B cell (primary cell): ENCODE measurements around the gene ACBD4. TPM values are rescaled to one million over a fixed set of nuclear protein-coding genes. Genes with fewer than 3 reads are reported as not detected.

ENCODE experiments used
- ATAC-seq: fragments of 200-7000 bp; cut with Tn5 transposase; one replicate; pipeline ENCODE4 v1.10.0; 2021; ENCODE audit warnings: low read depth, mild to moderate bottlenecking, moderate number of reproducible peaks, moderate library complexity
- CTCF ChIA-PET: fragments of 350-600 bp; sonication (Branson Sonifier 250); formaldehyde crosslinking; loops from one replicate; lab custom pipeline; 2021; ENCODE audit warnings: antibody characterized with exemption, inconsistent platforms; lab: Charles Lee
- POLR2A ChIA-PET: fragments of 350-600 bp; sonication (Branson Sonifier 250); formaldehyde crosslinking; loops from one replicate; lab custom pipeline; 2021; ENCODE audit warnings: antibody characterized with exemption; lab: Charles Lee
- DNase-seq: peaks from one replicate; pipeline ENCODE4 v3.0.0; 2013
- H2AFZ ChIP-seq: 2 replicates; pipeline ENCODE4 v1.6.1; 2012; ENCODE audit warnings: mild to moderate bottlenecking, low read depth, low read length; ENCODE audit not compliant: insufficient read depth, poor library complexity, severe bottlenecking
- H3K27ac ChIP-seq, 2 donors: 1 replicate in 1 of 2; 2 replicates in 1 of 2; pipeline ENCODE4 v1.5.1; 2012 to 2013; ENCODE audit warnings: low read length in 2 of 2, mild to moderate bottlenecking in 2 of 2, moderate library complexity in 1 of 2
- H3K27me3 ChIP-seq, 4 experiments: fragments of 200-600 bp in 1 of 4; sonication (generic) in 1 of 4; replicated peaks in 1 of 4; 1 replicate in 2 of 4; 2 replicates in 2 of 4; pipeline versions ENCODE4 v1.6.1 to v1.7.0; 2013 to 2016; ENCODE audit warnings: low read length in 3 of 4, mild to moderate bottlenecking in 2 of 4, mixed read lengths in 1 of 4, moderate library complexity in 1 of 4; ENCODE audit not compliant: insufficient read depth in 4 of 4, control insufficient read depth in 3 of 4; ENCODE audit errors: control extremely low read depth in 1 of 4
- H3K36me3 ChIP-seq, 2 experiments: replicated peaks in 1 of 2; 1 replicate in 1 of 2; 2 replicates in 1 of 2; pipeline versions ENCODE4 v1.6.1 to v1.7.1; 2013; ENCODE audit warnings: low read length in 1 of 2; ENCODE audit not compliant: insufficient read depth in 2 of 2, control insufficient read depth in 1 of 2; ENCODE audit errors: control extremely low read depth in 1 of 2, extremely low read depth in 1 of 2
- H3K4me1 ChIP-seq, 2 donors: fragments of 200-600 bp in 1 of 2; sonication (generic) in 1 of 2; 1 replicate in 1 of 2; 2 replicates in 1 of 2; pipeline versions ENCODE4 v1.5.1 to v1.6.1; 2013 to 2017; ENCODE audit warnings: low read length in 2 of 2; ENCODE audit not compliant: control insufficient read depth in 2 of 2, insufficient read depth in 2 of 2
- H3K4me2 ChIP-seq: replicated peaks from 2 replicates; pipeline ENCODE3; 2012; ENCODE audit warnings: mild to moderate bottlenecking, low read depth, low read length; ENCODE audit not compliant: poor library complexity, severe bottlenecking
- H3K4me3 ChIP-seq, 5 experiments: fragments of 200-600 bp in 1 of 5; sonication (generic) in 1 of 5; 1 replicate in 3 of 5; 2 replicates in 2 of 5; pipeline versions ENCODE4 v1.5.1 to v1.7.0; 2011 to 2016; ENCODE audit warnings: low read length in 4 of 5, mild to moderate bottlenecking in 4 of 5, low read depth in 2 of 5, control low read depth in 1 of 5, moderate library complexity in 1 of 5; ENCODE audit not compliant: insufficient read depth in 1 of 5; ENCODE audit errors: control extremely low read depth in 1 of 5, extremely low read depth in 1 of 5
- H3K79me2 ChIP-seq: fragments of 200-600 bp; sonication (generic); one replicate; pipeline ENCODE4 v1.6.0; 2016; ENCODE audit warnings: low read length; ENCODE audit not compliant: control insufficient read depth, insufficient read depth
- H3K9ac ChIP-seq: fragments of 200-600 bp; sonication (generic); 2 replicates; pipeline ENCODE4 v1.6.1; 2017; ENCODE audit warnings: mild to moderate bottlenecking, low read length, moderate library complexity
- H3K9me3 ChIP-seq, 3 donors: one replicate each; pipeline versions ENCODE4 v1.6.1 to v1.7.1; 2013; ENCODE audit warnings: low read length in 2 of 3; ENCODE audit not compliant: control insufficient read depth in 2 of 3, insufficient read depth in 1 of 3; ENCODE audit errors: control extremely low read depth in 1 of 3
- H4K20me1 ChIP-seq: 2 replicates; pipeline ENCODE4 v1.6.0; 2012; ENCODE audit warnings: mild to moderate bottlenecking, low read length; ENCODE audit not compliant: insufficient read depth, control insufficient read depth, poor library complexity, severe bottlenecking
- H3K27ac Mint-ChIP-seq: one replicate; pipeline ENCODE4 v1.8.0; 2021; ENCODE audit warnings: mixed read lengths
- H3K27me3 Mint-ChIP-seq: one replicate; pipeline ENCODE4 v1.8.0; 2021; ENCODE audit warnings: mixed read lengths
- H3K4me1 Mint-ChIP-seq: one replicate; pipeline ENCODE4 v1.8.0; 2021; ENCODE audit warnings: mixed read lengths
- H3K4me3 Mint-ChIP-seq: one replicate; pipeline ENCODE4 v1.8.0; 2021; ENCODE audit warnings: mixed read lengths
- H3K9me3 Mint-ChIP-seq: one replicate; pipeline ENCODE4 v1.8.0; 2022; ENCODE audit warnings: mixed read lengths; ENCODE audit not compliant: insufficient read depth
- EZH2 ChIP-seq: IDR thresholded peaks from 2 replicates; pipeline ENCODE4 v1.6.1; 2012; ENCODE audit warnings: borderline replicate concordance, low read depth, mild to moderate bottlenecking, moderate library complexity, low read length; ENCODE audit not compliant: insufficient read depth, poor library complexity, severe bottlenecking
- WGBS: methylation state at CpG from one replicate; pipeline ENCODE4 v1.1.5; 2013; ENCODE audit warnings: missing lambda C conversion rate; ENCODE audit not compliant: insufficient coverage; 5-methylcytosine and 5-hydroxymethylcytosine counted together
- intact Hi-C: fragments of 100-400 bp; cut with micrococcal nuclease; formaldehyde crosslinking; loops from one replicate; pipeline ENCODE4 v1.10.0; 2022
- polyA plus RNA-seq: library from polyadenylated mRNA; depleted of rRNA; stranded (reverse); fragments of >200 nt; gene quantifications from 2 replicates; pipeline ENCODE4 v1.2.3, GENCODE V29; 2012
- total RNA-seq, 2 donors: library from RNA; stranded (reverse); fragments of 120-200 nt in 1 of 2; gene quantifications; 1 replicate in 1 of 2; 2 replicates in 1 of 2; pipeline versions ENCODE4 v1.2.3 to v1.2.4, GENCODE V29; 2013 to 2022
- TF ChIP-seq, protein P1 (sequence below): fragments of 200-600 bp; IDR thresholded peaks from one replicate; pipeline ENCODE4 v1.8.0; 2022; ENCODE audit warnings: antibody characterized with exemption, mild to moderate bottlenecking

Gene ACBD4
- total and polyA plus RNA-seq, 2 donors (not counting 1 experiment from before 2014, with no cell fraction given): 36.8 to 39.4 TPM

GRCh38 chr17:45093444-45094110 is 41.9 kb upstream of the ACBD4 start:
- H2AFZ ChIP-seq: no peak overlapping the region
- Mint-ChIP-seq H3K27me3 (no peaks in the 10 kb centered on the region), H3K27ac (no peak overlapping the region), H3K4me3 (no peak overlapping the region), H3K9me3 (no peaks in the 10 kb centered on the region), H3K4me1 (peaks cover 2% of the 10 kb centered on the region)
- no peak for ATAC-seq
- no peaks in the 10 kb centered on the region for H3K9me3 ChIP-seq
- peaks cover 8 to 83% of the 10 kb centered on the region in 2 experiments for H3K36me3 ChIP-seq
- no peak for TF ChIP-seq EZH2
- TF ChIP-seq, protein P1, sequence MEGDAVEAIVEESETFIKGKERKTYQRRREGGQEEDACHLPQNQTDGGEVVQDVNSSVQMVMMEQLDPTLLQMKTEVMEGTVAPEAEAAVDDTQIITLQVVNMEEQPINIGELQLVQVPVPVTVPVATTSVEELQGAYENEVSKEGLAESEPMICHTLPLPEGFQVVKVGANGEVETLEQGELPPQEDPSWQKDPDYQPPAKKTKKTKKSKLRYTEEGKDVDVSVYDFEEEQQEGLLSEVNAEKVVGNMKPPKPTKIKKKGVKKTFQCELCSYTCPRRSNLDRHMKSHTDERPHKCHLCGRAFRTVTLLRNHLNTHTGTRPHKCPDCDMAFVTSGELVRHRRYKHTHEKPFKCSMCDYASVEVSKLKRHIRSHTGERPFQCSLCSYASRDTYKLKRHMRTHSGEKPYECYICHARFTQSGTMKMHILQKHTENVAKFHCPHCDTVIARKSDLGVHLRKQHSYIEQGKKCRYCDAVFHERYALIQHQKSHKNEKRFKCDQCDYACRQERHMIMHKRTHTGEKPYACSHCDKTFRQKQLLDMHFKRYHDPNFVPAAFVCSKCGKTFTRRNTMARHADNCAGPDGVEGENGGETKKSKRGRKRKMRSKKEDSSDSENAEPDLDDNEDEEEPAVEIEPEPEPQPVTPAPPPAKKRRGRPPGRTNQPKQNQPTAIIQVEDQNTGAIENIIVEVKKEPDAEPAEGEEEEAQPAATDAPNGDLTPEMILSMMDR: no peak
- 90% methylated on average over 13 of the region's 13 CpGs for WGBS
- H3K4me3 ChIP-seq: no peak overlapping the region
- H3K79me2 ChIP-seq: peaks cover 10% of the 10 kb centered on the region
- H3K4me1 ChIP-seq: no peaks in the 10 kb centered on the region
- H3K4me2 ChIP-seq: no peak overlapping the region
- ChIA-PET POLR2A (interaction anchor here (0.7 kb wide), 1 partner anchor 454 kb away, joined by 4 read pairs; no protein-coding TSS in a partner anchor), CTCF (no interaction called here)
- H3K9ac ChIP-seq: no peak overlapping the region
- peaks cover 27% of the 10 kb centered on the region for H4K20me1 ChIP-seq
- DNase-seq: no peak
- intact Hi-C loops: no loop called here
- no peaks in the 10 kb centered on the region for H3K27me3 ChIP-seq
- H3K27ac ChIP-seq: no peak overlapping the region

- Mint-ChIP-seq H3K4me1 (peaks cover 7% of the 10 kb centered on the region), H3K27ac (no peak overlapping the region), H3K9me3 (no peaks in the 10 kb centered on the region), H3K27me3 (no peaks in the 10 kb centered on the region), H3K4me3 (no peak overlapping the region)
- Histone ChIP-seq H3K4me1 (no peaks in the 10 kb centered on the region), H3K4me3 (no peak overlapping the region), H3K9ac (no peak overlapping the region), H3K36me3 (peaks cover 2 to 75% of the 10 kb centered on the region in 2 experiments), H3K27ac (no peak overlapping the region), H3K79me2 (peaks cover 5% of the 10 kb centered on the region), H3K27me3 (no peaks in the 10 kb centered on the region), H3K4me2 (no peak overlapping the region), H2AFZ (no peak overlapping the region), H3K9me3 (no peaks in the 10 kb centered on the region), H4K20me1 (peaks cover 18% of the 10 kb centered on the region)
- 90% methylated on average over 2 of the region's 3 CpGs for WGBS
- intact Hi-C loops: loop anchor here (2.0 kb wide), 1 partner anchor 37 kb away; the partner anchor contains the start of gene PLCD3
- no peak for TF ChIP-seq EZH2
- TF ChIP-seq, protein P1: peak; percentile 29
- POLR2A ChIA-PET: interaction anchor here (0.6 kb wide), 1 partner anchor 241 kb away, joined by 4 read pairs; no protein-coding TSS in a partner anchor
- DNase-seq (peak; percentile 36), ATAC-seq (no peak)
- CTCF ChIA-PET: interaction anchor here (0.9 to 5.2 kb wide), 7 partner anchors 9 to 175 kb away, joined by 3 to 62 read pairs (median 3); partner anchors contain the start of gene ACBD4
These were observed 39.3 kb upstream of the ACBD4 start for GRCh38 chr17:45096141-45096540.
